ENCODE measurements around the gene MYEF2. TPM values are rescaled to one million over a fixed set of nuclear protein-coding genes. Genes with fewer than 3 reads are reported as not detected.

MYEF2 gene
- total RNA-seq, 1 donor from 2014 or later = 22.6 TPM

DNA sequence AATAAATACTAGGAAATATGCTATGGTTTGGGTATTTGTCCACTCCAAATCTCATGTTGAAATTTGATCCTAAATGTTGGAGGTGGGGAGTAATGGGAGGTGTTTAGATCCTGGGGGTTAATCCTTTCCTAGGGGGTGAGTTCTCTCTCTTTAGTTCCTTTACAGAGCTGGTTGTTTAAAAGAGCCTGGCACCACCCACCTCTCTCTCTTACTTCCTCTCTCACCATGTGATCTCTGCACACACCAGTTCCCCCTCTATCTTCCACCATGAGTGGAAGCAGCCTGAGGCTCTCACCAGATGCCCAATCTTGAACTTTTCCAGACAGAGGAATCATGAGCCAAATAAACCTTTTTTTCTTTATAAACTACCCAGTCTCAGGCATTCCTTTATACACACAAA, 46.8 kb downstream of the MYEF2 start:
- H3K4me3 ChIP-seq (ENCODE audit: insufficient read depth, low read depth, low read length) = no peak overlapping the region

DNA sequence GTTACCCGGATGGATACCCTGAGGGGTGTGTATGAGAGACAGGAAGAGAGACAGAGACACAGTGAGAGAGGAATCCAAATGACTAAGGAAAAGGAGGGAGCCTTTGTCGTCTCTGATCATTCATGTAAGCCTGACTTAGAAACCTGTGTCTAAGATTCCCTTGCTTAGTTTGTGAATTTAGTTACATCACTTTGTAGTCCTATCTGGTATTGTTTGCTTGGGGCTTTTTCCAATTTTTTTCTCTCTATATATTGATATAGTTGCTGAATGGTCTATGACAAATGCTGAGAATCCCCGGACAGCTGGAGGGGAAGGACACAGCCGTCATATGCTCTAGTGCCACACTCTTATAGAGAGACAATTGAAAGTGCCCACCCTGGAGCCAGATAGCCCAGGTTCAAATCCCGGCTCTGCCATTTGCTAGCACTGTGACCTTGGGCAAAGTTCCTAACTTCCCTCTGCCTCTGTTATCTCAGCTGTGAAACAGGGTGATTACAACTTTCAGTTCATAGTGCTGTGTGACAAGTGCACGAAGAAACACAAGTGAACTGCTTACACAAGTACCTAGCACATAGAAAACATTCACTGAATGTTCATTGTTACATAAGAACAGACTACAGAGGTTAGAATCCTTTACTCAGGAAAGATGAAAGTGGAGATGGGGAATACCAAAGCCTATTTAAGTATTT, 51.3 kb downstream of the MYEF2 start:
- Histone ChIP-seq H3K9ac (ENCODE audit: low read length) (no peak overlapping the region), H3K9me3 (ENCODE audit: insufficient read depth, low read depth, low read length) (no peaks in the 10 kb centered on the region), H3K79me2 (ENCODE audit: insufficient read depth, low read length) (no peaks in the 10 kb centered on the region), H3K27me3 (ENCODE audit: insufficient read depth, low read length) (no peaks in the 10 kb centered on the region), H2AFZ (ENCODE audit: low read depth, low read length) (no peak overlapping the region), H3K4me2 (ENCODE audit: low read length) (no peak overlapping the region), H4K20me1 (ENCODE audit: insufficient read depth, low read length) (no peaks in the 10 kb centered on the region), H3K27ac (ENCODE audit: low read depth, low read length) (no peak overlapping the region), H3K4me1 (ENCODE audit: insufficient read depth, low read length) (no peaks in the 10 kb centered on the region), H3K4me3 (ENCODE audit: insufficient read depth, low read depth, low read length) (no peak overlapping the region), H3K36me3 (ENCODE audit: insufficient read depth, low read length) (no peaks in the 10 kb centered on the region)
- FAIRE-seq (no peak), DNase-seq (ENCODE audit: low read depth) (no peak)
- no peak overlapping the region for H3K4me3 Mint-ChIP-seq (ENCODE audit: unreplicated experiment)
- no peak overlapping the region for H3K27ac Mint-ChIP-seq (ENCODE audit: unreplicated experiment)
- no peaks in the 10 kb centered on the region for H3K9me3 Mint-ChIP-seq (ENCODE audit: unreplicated experiment)
- no peaks in the 10 kb centered on the region for H3K27me3 Mint-ChIP-seq (ENCODE audit: low read depth, unreplicated experiment)
- no peaks in the 10 kb centered on the region for H3K4me1 Mint-ChIP-seq (ENCODE audit: low read depth, unreplicated experiment)
- H3K36me3 Mint-ChIP-seq (ENCODE audit: low read depth, unreplicated experiment) = no peaks in the 10 kb centered on the region
- TF ChIP-seq, protein P1, sequence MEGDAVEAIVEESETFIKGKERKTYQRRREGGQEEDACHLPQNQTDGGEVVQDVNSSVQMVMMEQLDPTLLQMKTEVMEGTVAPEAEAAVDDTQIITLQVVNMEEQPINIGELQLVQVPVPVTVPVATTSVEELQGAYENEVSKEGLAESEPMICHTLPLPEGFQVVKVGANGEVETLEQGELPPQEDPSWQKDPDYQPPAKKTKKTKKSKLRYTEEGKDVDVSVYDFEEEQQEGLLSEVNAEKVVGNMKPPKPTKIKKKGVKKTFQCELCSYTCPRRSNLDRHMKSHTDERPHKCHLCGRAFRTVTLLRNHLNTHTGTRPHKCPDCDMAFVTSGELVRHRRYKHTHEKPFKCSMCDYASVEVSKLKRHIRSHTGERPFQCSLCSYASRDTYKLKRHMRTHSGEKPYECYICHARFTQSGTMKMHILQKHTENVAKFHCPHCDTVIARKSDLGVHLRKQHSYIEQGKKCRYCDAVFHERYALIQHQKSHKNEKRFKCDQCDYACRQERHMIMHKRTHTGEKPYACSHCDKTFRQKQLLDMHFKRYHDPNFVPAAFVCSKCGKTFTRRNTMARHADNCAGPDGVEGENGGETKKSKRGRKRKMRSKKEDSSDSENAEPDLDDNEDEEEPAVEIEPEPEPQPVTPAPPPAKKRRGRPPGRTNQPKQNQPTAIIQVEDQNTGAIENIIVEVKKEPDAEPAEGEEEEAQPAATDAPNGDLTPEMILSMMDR (IDR thresholded peaks at IDR 0.05; ENCODE audit: insufficient read depth, low read depth, low read length) = no peak
- no peak for TF ChIP-seq EZH2 (IDR thresholded peaks at IDR 0.05; ENCODE audit: insufficient read depth, low read length)

More for the DNA sequence above, 46.8 kb downstream of the MYEF2 start:
- no peaks in the 10 kb centered on the region for H4K20me1 ChIP-seq (ENCODE audit: insufficient read depth, low read length)
- Mint-ChIP-seq H3K4me3 (ENCODE audit: unreplicated experiment) (no peak overlapping the region), H3K9me3 (ENCODE audit: unreplicated experiment) (no peaks in the 10 kb centered on the region), H3K27me3 (ENCODE audit: low read depth, unreplicated experiment) (no peaks in the 10 kb centered on the region), H3K36me3 (ENCODE audit: low read depth, unreplicated experiment) (no peaks in the 10 kb centered on the region), H3K4me1 (ENCODE audit: low read depth, unreplicated experiment) (no peaks in the 10 kb centered on the region), H3K27ac (ENCODE audit: unreplicated experiment) (no peak overlapping the region)
- H3K9ac ChIP-seq (ENCODE audit: low read length) = no peak overlapping the region
- no peak overlapping the region for H2AFZ ChIP-seq (ENCODE audit: low read depth, low read length)
- H3K9me3 ChIP-seq (ENCODE audit: insufficient read depth, low read depth, low read length) = no peaks in the 10 kb centered on the region
- no peaks in the 10 kb centered on the region for H3K27me3 ChIP-seq (ENCODE audit: insufficient read depth, low read length)
- no peak overlapping the region for H3K27ac ChIP-seq (ENCODE audit: low read depth, low read length)
- FAIRE-seq = no peak
- no peaks in the 10 kb centered on the region for H3K79me2 ChIP-seq (ENCODE audit: insufficient read depth, low read length)
- no peaks in the 10 kb centered on the region for H3K36me3 ChIP-seq (ENCODE audit: insufficient read depth, low read length)
- H3K4me1 ChIP-seq (ENCODE audit: insufficient read depth, low read length) = no peaks in the 10 kb centered on the region
- H3K4me2 ChIP-seq (ENCODE audit: low read length) = no peak overlapping the region
- no peak for TF ChIP-seq EZH2 (IDR thresholded peaks at IDR 0.05; ENCODE audit: insufficient read depth, low read length)
- TF ChIP-seq, protein P1 (IDR thresholded peaks at IDR 0.05; ENCODE audit: insufficient read depth, low read depth, low read length) = no peak
- DNase-seq (ENCODE audit: low read depth) = no peak

DNA sequence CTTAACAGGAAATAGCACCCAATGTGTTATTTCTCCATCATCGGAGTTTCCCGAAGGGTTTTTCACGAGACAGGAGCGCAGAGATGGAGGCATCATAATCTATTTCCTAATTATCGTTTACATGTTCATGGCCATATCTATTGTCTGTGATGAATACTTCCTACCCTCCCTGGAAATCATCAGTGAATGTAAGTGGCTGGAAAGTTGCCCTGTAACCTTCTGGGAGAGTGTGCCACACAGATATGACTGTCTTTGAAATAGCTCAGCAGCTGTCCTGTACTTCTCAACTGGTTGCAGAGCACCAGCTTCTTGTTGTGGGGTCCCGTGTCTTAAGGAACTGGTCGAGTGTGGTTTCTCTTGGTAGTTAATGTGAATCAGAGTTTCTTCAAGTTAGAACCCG, 56.2 kb downstream of the MYEF2 start:
- H3K27ac ChIP-seq (ENCODE audit: low read depth, low read length) = no peak overlapping the region
- H3K36me3 ChIP-seq (ENCODE audit: insufficient read depth, low read length) = no peaks in the 10 kb centered on the region
- H3K4me3 ChIP-seq (ENCODE audit: insufficient read depth, low read depth, low read length) = no peak overlapping the region
- no peaks in the 10 kb centered on the region for H3K4me1 Mint-ChIP-seq (ENCODE audit: low read depth, unreplicated experiment)
- no peaks in the 10 kb centered on the region for H3K27me3 Mint-ChIP-seq (ENCODE audit: low read depth, unreplicated experiment)
- no peaks in the 10 kb centered on the region for H3K27me3 ChIP-seq (ENCODE audit: insufficient read depth, low read length)
- no peaks in the 10 kb centered on the region for H4K20me1 ChIP-seq (ENCODE audit: insufficient read depth, low read length)
- no peak overlapping the region for H3K9ac ChIP-seq (ENCODE audit: low read length)
- H3K4me1 ChIP-seq (ENCODE audit: insufficient read depth, low read length) = no peaks in the 10 kb centered on the region
- no peaks in the 10 kb centered on the region for H3K36me3 Mint-ChIP-seq (ENCODE audit: low read depth, unreplicated experiment)
- no peaks in the 10 kb centered on the region for H3K9me3 ChIP-seq (ENCODE audit: insufficient read depth, low read depth, low read length)
- no peak overlapping the region for H3K4me2 ChIP-seq (ENCODE audit: low read length)
- no peak for TF ChIP-seq EZH2 (IDR thresholded peaks at IDR 0.05; ENCODE audit: insufficient read depth, low read length)
- TF ChIP-seq, protein P1 (IDR thresholded peaks at IDR 0.05; ENCODE audit: insufficient read depth, low read depth, low read length) = no peak
- DNase-seq (ENCODE audit: low read depth) (no peak), FAIRE-seq (no peak)
- H3K4me3 Mint-ChIP-seq (ENCODE audit: unreplicated experiment) = no peak overlapping the region
- no peak overlapping the region for H2AFZ ChIP-seq (ENCODE audit: low read depth, low read length)
- H3K9me3 Mint-ChIP-seq (ENCODE audit: unreplicated experiment) = no peaks in the 10 kb centered on the region
- H3K79me2 ChIP-seq (ENCODE audit: insufficient read depth, low read length) = no peaks in the 10 kb centered on the region
- H3K27ac Mint-ChIP-seq (ENCODE audit: unreplicated experiment) = no peak overlapping the region

Measured in astrocyte (in vitro differentiated cells and primary cell).